SK-N-SH treated with all-trans-retinoic acid at 6 μM for 48 hours (cell line): ENCODE data around the gene ACP3.

ENCODE experiments used
- ATAC-seq: fragments of 200-7000 bp; cut with Tn5 transposase; 3 replicates; pipeline ENCODE4 v1.9.1; 2020; ENCODE audit warnings: mild to moderate bottlenecking, moderate library complexity
- ARNTL ChIP-seq: fragments of 450-650 bp; formaldehyde crosslinking; IDR thresholded peaks from 2 replicates; pipeline ENCODE4 v1.5.0; 2020; ENCODE audit warnings: low read depth, mild to moderate bottlenecking, moderate library complexity, borderline replicate concordance
- BACH2 ChIP-seq: fragments of 250-450 bp; sonication (Bioruptor Pico); IDR thresholded peaks from 2 replicates; pipeline ENCODE4 v1.9.0; 2021; ENCODE audit warnings: mild to moderate bottlenecking, borderline replicate concordance
- CSDC2 ChIP-seq: fragments of 250-450 bp; sonication (Bioruptor Pico); IDR thresholded peaks from 2 replicates; pipeline ENCODE4 v1.5.0; 2020; ENCODE audit warnings: mild to moderate bottlenecking, moderate library complexity
- CSRNP3 ChIP-seq: fragments of 250-450 bp; sonication (Bioruptor Pico); IDR thresholded peaks from 2 replicates; pipeline ENCODE4 v1.5.1; 2021; ENCODE audit warnings: mild to moderate bottlenecking, moderate library complexity
- ESRRG ChIP-seq: fragments of 250-450 bp; sonication (Bioruptor Pico); IDR thresholded peaks from 2 replicates; pipeline ENCODE4 v1.6.1; 2021; ENCODE audit warnings: mild to moderate bottlenecking
- GLIS3 ChIP-seq: fragments of 250-450 bp; sonication (Bioruptor Pico); IDR thresholded peaks from 2 replicates; pipeline ENCODE4 v1.5.0; 2020; ENCODE audit warnings: mild to moderate bottlenecking, moderate library complexity
- ISL1 ChIP-seq: fragments of 250-450 bp; sonication (Bioruptor Pico); IDR thresholded peaks from 2 replicates; pipeline ENCODE4 v2.1.2; 2022; ENCODE audit warnings: mild to moderate bottlenecking, moderate library complexity
- OSR1 ChIP-seq: fragments of 250-450 bp; sonication (Bioruptor Pico); IDR thresholded peaks from 2 replicates; pipeline ENCODE4 v1.8.0; 2022; ENCODE audit warnings: moderate library complexity, mild to moderate bottlenecking, inconsistent platforms
- POU6F1 ChIP-seq: fragments of 250-450 bp; sonication (Bioruptor Pico); IDR thresholded peaks from 2 replicates; pipeline ENCODE4 v1.8.0; 2021; ENCODE audit warnings: low read depth, mild to moderate bottlenecking, moderate library complexity, borderline replicate concordance
- PPARA ChIP-seq: fragments of 250-450 bp; sonication (Bioruptor Pico); IDR thresholded peaks from 2 replicates; pipeline ENCODE4 v1.5.0; 2020; ENCODE audit warnings: mild to moderate bottlenecking, borderline replicate concordance
- RARB ChIP-seq: fragments of 250-450 bp; sonication (Bioruptor Pico); IDR thresholded peaks from 2 replicates; pipeline ENCODE4 v1.8.0; 2021; ENCODE audit warnings: mild to moderate bottlenecking, moderate library complexity
- SNAI2 ChIP-seq: fragments of 250-450 bp; sonication (Bioruptor Pico); IDR thresholded peaks from 2 replicates; pipeline ENCODE4 v1.5.0; 2020; ENCODE audit warnings: mild to moderate bottlenecking, moderate library complexity
- TCF4 ChIP-seq: fragments of 250-450 bp; sonication (Bioruptor Pico); IDR thresholded peaks from 2 replicates; pipeline ENCODE4 v1.8.0; 2021; ENCODE audit warnings: mild to moderate bottlenecking, moderate library complexity, borderline replicate concordance
- TOX ChIP-seq: fragments of 250-450 bp; sonication (Bioruptor Pico); IDR thresholded peaks from 2 replicates; pipeline ENCODE4 v1.8.0; 2021; ENCODE audit warnings: mild to moderate bottlenecking, moderate library complexity, borderline replicate concordance
- TSHZ2 ChIP-seq: fragments of 250-450 bp; sonication (Bioruptor Pico); IDR thresholded peaks from 2 replicates; pipeline ENCODE4 v1.5.0; 2020; ENCODE audit warnings: mild to moderate bottlenecking, moderate library complexity
- ZC3H10 ChIP-seq: fragments of 250-450 bp; sonication (Bioruptor Pico); IDR thresholded peaks from 2 replicates; pipeline ENCODE4 v1.5.1; 2021; ENCODE audit warnings: mild to moderate bottlenecking, moderate library complexity
- ZFP3 ChIP-seq: fragments of 250-450 bp; sonication (Bioruptor Pico); IDR thresholded peaks from 2 replicates; pipeline ENCODE4 v1.5.0; 2020; ENCODE audit warnings: mild to moderate bottlenecking, moderate library complexity
- ZNF565 ChIP-seq: fragments of 450-650 bp; formaldehyde crosslinking; conservative IDR thresholded peaks from 2 replicates; pipeline ENCODE4 v1.5.0; 2020; ENCODE audit warnings: low read depth, mild to moderate bottlenecking, moderate library complexity
- ZNF70 ChIP-seq: fragments of 450-650 bp; formaldehyde crosslinking; IDR thresholded peaks from 2 replicates; pipeline ENCODE4 v1.5.0; 2020; ENCODE audit warnings: mild to moderate bottlenecking, moderate library complexity
- ZNF8 ChIP-seq: fragments of 450-650 bp; formaldehyde crosslinking; IDR thresholded peaks from 2 replicates; pipeline ENCODE4 v1.5.0; 2020; ENCODE audit warnings: mild to moderate bottlenecking, moderate library complexity
- TF ChIP-seq, protein P1 (sequence below): fragments of 250-450 bp; sonication (Bioruptor Pico); IDR thresholded peaks from 2 replicates; pipeline ENCODE4 v1.8.0; 2020; ENCODE audit warnings: mild to moderate bottlenecking, moderate library complexity, borderline replicate concordance

Gene ACP3, protein sequence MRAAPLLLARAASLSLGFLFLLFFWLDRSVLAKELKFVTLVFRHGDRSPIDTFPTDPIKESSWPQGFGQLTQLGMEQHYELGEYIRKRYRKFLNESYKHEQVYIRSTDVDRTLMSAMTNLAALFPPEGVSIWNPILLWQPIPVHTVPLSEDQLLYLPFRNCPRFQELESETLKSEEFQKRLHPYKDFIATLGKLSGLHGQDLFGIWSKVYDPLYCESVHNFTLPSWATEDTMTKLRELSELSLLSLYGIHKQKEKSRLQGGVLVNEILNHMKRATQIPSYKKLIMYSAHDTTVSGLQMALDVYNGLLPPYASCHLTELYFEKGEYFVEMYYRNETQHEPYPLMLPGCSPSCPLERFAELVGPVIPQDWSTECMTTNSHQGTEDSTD

GRCh38 chr3:132317229-132317948, at the start of gene ACP3:
Gene ACP3 (plus strand): TSS chr3:132317407. CDS start chr3:132317457, 50 bp downstream.
- TF ChIP-seq TCF4 = peak; percentile 13; the same call in 1 of the 2 replicates
- TF ChIP-seq TOX = no peak
- no peak for TF ChIP-seq CSRNP3 (CRISPR knock-in tag)
- no peak for TF ChIP-seq TSHZ2
- TF ChIP-seq ESRRG = no peak
- TF ChIP-seq OSR1 (CRISPR knock-in tag) = no peak
- no peak for TF ChIP-seq GLIS3
- TF ChIP-seq ARNTL (CRISPR knock-in tag) = no peak
- TF ChIP-seq ZNF565 (CRISPR knock-in tag) = no peak
- TF ChIP-seq PPARA (CRISPR knock-in tag) = no peak
- TF ChIP-seq ZFP3 (CRISPR knock-in tag) = no peak
- no peak for TF ChIP-seq POU6F1
- peak; percentile 31; the same call in 1 of the 2 replicates for TF ChIP-seq ISL1
- no peak for TF ChIP-seq CSDC2 (CRISPR knock-in tag)
- TF ChIP-seq SNAI2 = no peak
- TF ChIP-seq, all 23 proteins: peak for 2
- peak; percentile 90 for ATAC-seq

GRCh38 chr3:132268956-132269355, 48.3 kb upstream of the ACP3 start:
- no peak for TF ChIP-seq BACH2 (CRISPR knock-in tag)
- TF ChIP-seq ZNF70 (CRISPR knock-in tag) = no peak
- TF ChIP-seq ZNF565 (CRISPR knock-in tag) = no peak
- TF ChIP-seq, protein P1, sequence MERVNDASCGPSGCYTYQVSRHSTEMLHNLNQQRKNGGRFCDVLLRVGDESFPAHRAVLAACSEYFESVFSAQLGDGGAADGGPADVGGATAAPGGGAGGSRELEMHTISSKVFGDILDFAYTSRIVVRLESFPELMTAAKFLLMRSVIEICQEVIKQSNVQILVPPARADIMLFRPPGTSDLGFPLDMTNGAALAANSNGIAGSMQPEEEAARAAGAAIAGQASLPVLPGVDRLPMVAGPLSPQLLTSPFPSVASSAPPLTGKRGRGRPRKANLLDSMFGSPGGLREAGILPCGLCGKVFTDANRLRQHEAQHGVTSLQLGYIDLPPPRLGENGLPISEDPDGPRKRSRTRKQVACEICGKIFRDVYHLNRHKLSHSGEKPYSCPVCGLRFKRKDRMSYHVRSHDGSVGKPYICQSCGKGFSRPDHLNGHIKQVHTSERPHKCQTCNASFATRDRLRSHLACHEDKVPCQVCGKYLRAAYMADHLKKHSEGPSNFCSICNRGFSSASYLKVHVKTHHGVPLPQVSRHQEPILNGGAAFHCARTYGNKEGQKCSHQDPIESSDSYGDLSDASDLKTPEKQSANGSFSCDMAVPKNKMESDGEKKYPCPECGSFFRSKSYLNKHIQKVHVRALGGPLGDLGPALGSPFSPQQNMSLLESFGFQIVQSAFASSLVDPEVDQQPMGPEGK (CRISPR knock-in tag) = no peak
- TF ChIP-seq PPARA (CRISPR knock-in tag) = no peak
- no peak for TF ChIP-seq ZC3H10 (CRISPR knock-in tag)
- peak; percentile 25; the same call in 1 of the 3 replicates for ATAC-seq

DNA sequence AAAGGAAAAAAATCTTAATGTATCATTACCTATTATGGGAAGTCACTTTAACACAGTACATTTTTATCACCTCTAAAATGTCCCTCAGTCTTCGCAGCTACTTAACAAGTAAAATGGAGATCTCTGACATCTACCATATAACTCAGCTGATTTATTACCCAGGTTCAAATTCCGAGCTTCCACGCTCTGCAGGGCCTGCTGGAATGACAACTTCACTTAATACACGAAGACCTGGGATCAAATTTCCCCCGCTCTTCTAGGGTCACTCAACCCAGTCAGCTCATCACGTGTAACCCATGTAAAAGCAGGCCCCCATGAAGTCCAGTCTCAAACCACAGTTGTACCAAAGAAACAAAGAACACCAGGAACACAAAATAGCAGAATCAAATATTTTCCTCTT, 44.2 kb upstream of the ACP3 start:
- no peak for ATAC-seq
- TF ChIP-seq ZNF8 (CRISPR knock-in tag) (no peak), CSRNP3 (CRISPR knock-in tag) (no peak), TSHZ2 (no peak), PPARA (CRISPR knock-in tag) (no peak), ZNF70 (CRISPR knock-in tag) (no peak), SNAI2 (no peak), GLIS3 (no peak), ZFP3 (CRISPR knock-in tag) (no peak), OSR1 (CRISPR knock-in tag) (no peak), ZC3H10 (CRISPR knock-in tag) (no peak), POU6F1 (no peak), ISL1 (no peak), ZNF565 (CRISPR knock-in tag) (no peak), ARNTL (CRISPR knock-in tag) (no peak), TCF4 (no peak), RARB (CRISPR knock-in tag) (no peak)
